Heart right ventricle (tissue), 16 donors: Measurements from ENCODE around the gene AGTRAP. TPM values are rescaled to one million over a fixed set of nuclear protein-coding genes. Genes with fewer than 3 reads are reported as not detected.
A peak's percentile ranks its signal among the peaks of the same experiment; 100 is the strongest.

ENCODE experiments used
- ATAC-seq, 8 donors: fragments of 200-7000 bp; cut with Tn5 transposase; one replicate each; pipeline ENCODE4 v1.9.1; 2020; ENCODE audit warnings: mild to moderate bottlenecking in 8 of 8, moderate library complexity in 8 of 8, moderate number of reproducible peaks in 1 of 8
- DNase-seq, 2 donors: peaks; one replicate each; pipeline ENCODE4 v3.0.0-alpha.2; 2020
- H3K27ac ChIP-seq, 10 donors: fragments of 200-600 bp; sonication (generic) in 2 of 10; one replicate each; pipeline versions ENCODE4 v1.5.0 to v1.8.0; 2020 to 2022; ENCODE audit warnings: mild to moderate bottlenecking in 3 of 10
- H3K27me3 ChIP-seq, 7 donors: fragments of 200-600 bp; one replicate each; pipeline ENCODE4 v1.8.0; 2021 to 2022; ENCODE audit warnings: mild to moderate bottlenecking in 2 of 7
- H3K36me3 ChIP-seq, 9 donors: fragments of 200-600 bp; sonication (generic) in 1 of 9; one replicate each; pipeline versions ENCODE4 v1.5.0 to v1.8.0; 2020 to 2022; ENCODE audit warnings: mild to moderate bottlenecking in 2 of 9
- H3K4me1 ChIP-seq, 9 donors: fragments of 200-600 bp; sonication (generic) in 1 of 9; one replicate each; pipeline versions ENCODE4 v1.5.0 to v1.8.0; 2020 to 2022; ENCODE audit warnings: mild to moderate bottlenecking in 4 of 9
- H3K4me3 ChIP-seq, 10 donors: fragments of 200-600 bp; sonication (generic) in 2 of 10; one replicate each; pipeline versions ENCODE4 v1.5.0 to v1.8.0; 2020 to 2022; ENCODE audit warnings: mild to moderate bottlenecking in 7 of 10, moderate library complexity in 2 of 10
- H3K9me3 ChIP-seq, 11 donors: fragments of 200-600 bp in 10 of 11; sonication (generic) in 2 of 11; one replicate each; pipeline versions ENCODE4 v1.5.0 to v1.8.0; 2013 to 2022; ENCODE audit warnings: mild to moderate bottlenecking in 2 of 11, control low read depth in 1 of 11, moderate library complexity in 1 of 11
- CTCF ChIP-seq, 9 donors: fragments of 200-600 bp; sonication (generic) in 2 of 9; IDR thresholded peaks; one replicate each; pipeline versions ENCODE4 v1.5.0 to v1.8.0; 2021 to 2022; ENCODE audit warnings: antibody characterized with exemption in 9 of 9, mild to moderate bottlenecking in 5 of 9, moderate library complexity in 1 of 9
- WGBS, 2 donors: extraction: QIAGEN DNeasy Blood & Tissue Kit; methylation state at CpG; one replicate each; pipeline ENCODE4 v1.1.7; 2013; ENCODE audit warnings: inconsistent platforms in 1 of 2; 5-methylcytosine and 5-hydroxymethylcytosine counted together
- intact Hi-C, 10 donors: fragments of 100-400 bp; cut with DNase I; formaldehyde crosslinking; loops; one replicate each; pipeline versions ENCODE4 v1.11.1 to v1.14.2; 2022
- polyA plus RNA-seq, 2 donors: library from polyadenylated mRNA; stranded (reverse); fragments of 200-250 nt; gene quantifications; one replicate each; pipeline ENCODE4 v1.2.3, GENCODE V29; 2013
- total RNA-seq, 10 donors: library from RNA; stranded (reverse); fragmentation: NEBNext Ultra II Directional in 3 of 10; extraction: Animal tissue kit (Norgen Biotek cat#: 25700) in 3 of 10; gene quantifications; one replicate each; pipeline versions ENCODE4 v1.2.1 to v1.2.4, GENCODE V29; 2021 to 2023
- donor health status: Arrhythmogenic right ventricular cardiomyopathy.
- donor health status: ischemic (EF 13 %, LVEDD 7.1; RV severe dilation, severe dysfunction).
- donor health status: healthy with polysubstance abuse.
- donor health status: DM: no; HTN: yes; CAD: no.
- donor health status: DM: no; HTN: no; CAD: no.
- donor health status: ischemic (EF 25% LVEDD 6.9; RV normal size, moderate dysfunction).
- donor health status: ischemic (EF 25% LVEDD 5.7; RV mildly dilated, moderate dysfunction).
- donor health status: healthy.
- donor health status: DM: yes; HTN: yes; CAD: no.
- donor health status: Ischemic cardiomyopathy.
- donor health status: ischemic (EF 35%, LVEDD 5.7; RV mildly dilated, moderate dysfunction).
- donor health status: nonischemic (EF 11% LVEDD 7.7; RV severe dilation, severe dysfunction).
- donor health status: DM: yes; HTN: yes; CAD: no.
- donor health status: PGD.
- donor health status: ischemic (EF 29% LVEDD 5.4; RV normal size, mild dysfunction).
- donor health status: nonischemic (EF 23%, LVEDD 6.1; RV moderate dilation, normal function).

AGTRAP gene
- total and polyA plus RNA-seq, 12 donors = 12.9 to 96.7 (median 19.2) TPM

DNA sequence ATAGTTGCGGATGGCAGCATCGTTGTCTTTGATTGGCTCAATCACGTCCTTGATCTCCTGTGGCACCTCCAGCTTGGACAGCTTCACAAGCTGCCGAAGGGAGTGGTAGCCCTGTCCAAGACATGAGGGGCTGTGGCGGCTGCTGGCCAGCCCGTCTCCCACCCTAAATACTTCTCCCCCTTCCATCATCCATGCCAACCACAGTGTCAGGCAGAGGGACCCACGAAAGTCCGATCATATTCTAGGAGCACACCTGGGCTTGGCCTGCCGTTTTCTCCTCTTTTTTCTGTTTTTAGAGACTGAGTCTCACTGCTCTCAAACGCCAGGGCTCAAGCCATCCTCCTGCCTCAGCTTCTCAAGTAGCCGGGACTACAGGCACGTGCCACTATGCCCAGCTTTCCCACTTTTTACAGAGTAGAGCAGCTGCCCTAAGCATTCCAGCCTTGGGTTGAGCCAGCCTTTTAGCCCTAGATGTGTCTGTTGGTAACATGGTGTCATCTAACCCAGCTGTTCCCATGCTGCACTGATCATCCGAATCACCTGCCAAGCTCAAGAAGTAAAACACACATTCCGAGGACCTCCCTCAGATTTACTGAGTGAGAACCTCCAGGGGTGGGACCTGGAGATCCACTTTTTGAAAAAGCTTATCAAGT lies 59.4 kb downstream of the AGTRAP start:
- WGBS, 2 donors = 70 to 77% methylated on average over 14 of the region's 14 CpGs
- H3K27me3 ChIP-seq = no peaks in the 10 kb centered on the region
- ATAC-seq = no peak
- DNase-seq = no peak
- H3K4me3 ChIP-seq = peak overlapping the region in 1 of 10 donors; percentile 16
- no peaks in the 10 kb centered on the region for H3K9me3 ChIP-seq
- peaks cover 0 to 96% (median 40%) of the 10 kb centered on the region in 9 donors for H3K36me3 ChIP-seq
- intact Hi-C loops = no loop called here
- peaks cover 40 to 96% (median 73%) of the 10 kb centered on the region in 9 donors for H3K4me1 ChIP-seq
- no peak for TF ChIP-seq CTCF (IDR thresholded peaks at IDR 0.05)
- peak overlapping the region; percentile 70 to 99 (median 96) for H3K27ac ChIP-seq

DNA sequence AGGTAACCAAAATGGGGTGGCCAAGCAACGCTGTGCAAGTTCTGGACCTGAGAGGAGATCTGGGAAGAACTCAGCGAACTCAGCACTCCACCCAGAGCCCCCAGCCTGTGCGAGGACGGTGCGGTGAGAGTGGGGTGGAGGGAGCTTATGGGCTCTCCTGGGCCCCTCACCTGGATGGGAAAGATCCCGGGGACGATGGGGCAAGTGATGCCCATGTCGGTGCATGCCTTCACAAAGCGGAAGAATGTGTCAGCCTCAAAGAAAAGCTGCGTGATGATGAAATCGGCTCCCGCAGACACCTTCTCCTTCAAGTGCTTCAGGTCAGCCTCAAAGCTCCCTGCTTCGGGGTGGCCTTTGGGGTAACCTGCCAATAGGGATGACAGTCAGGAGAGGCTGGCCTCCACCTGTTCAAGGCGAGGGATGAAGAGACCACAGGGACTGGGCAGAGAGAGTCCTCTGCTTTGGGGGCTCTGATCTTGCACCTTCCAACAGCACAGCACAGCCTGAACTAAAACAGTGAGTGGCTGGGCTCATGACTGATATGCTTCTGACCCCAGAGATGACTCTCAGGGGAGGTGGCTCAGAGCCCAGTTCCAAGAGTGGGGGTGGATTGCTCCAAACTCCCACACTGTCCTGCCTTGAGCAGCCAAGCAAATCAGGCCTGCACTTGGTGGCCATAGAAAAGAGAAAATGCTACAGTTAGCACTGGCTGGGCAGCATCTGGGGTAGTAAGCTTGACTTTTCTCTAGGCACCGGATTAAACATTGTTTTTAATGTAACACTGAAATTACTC lies 60.3 kb downstream of the AGTRAP start:
- Histone ChIP-seq H3K27me3 (no peaks in the 10 kb centered on the region), H3K4me1 (peaks cover 35 to 96% (median 72%) of the 10 kb centered on the region in 9 donors), H3K4me3 (peak overlapping the region in 2 of 10 donors; percentile 16 to 21), H3K9me3 (no peaks in the 10 kb centered on the region), H3K27ac (peak overlapping the region; percentile 70 to 99 (median 96)), H3K36me3 (peaks cover 0 to 99% (median 49%) of the 10 kb centered on the region in 9 donors)
- DNase-seq (peak in 1 of 2 donors; percentile 73), ATAC-seq (peak; percentile 23 to 76 (median 58))
- intact Hi-C loops = no loop called here
- 71 to 81% methylated on average over 15 of the region's 15 CpGs for WGBS, 2 donors
- TF ChIP-seq CTCF (IDR thresholded peaks at IDR 0.05) = no peak

DNA sequence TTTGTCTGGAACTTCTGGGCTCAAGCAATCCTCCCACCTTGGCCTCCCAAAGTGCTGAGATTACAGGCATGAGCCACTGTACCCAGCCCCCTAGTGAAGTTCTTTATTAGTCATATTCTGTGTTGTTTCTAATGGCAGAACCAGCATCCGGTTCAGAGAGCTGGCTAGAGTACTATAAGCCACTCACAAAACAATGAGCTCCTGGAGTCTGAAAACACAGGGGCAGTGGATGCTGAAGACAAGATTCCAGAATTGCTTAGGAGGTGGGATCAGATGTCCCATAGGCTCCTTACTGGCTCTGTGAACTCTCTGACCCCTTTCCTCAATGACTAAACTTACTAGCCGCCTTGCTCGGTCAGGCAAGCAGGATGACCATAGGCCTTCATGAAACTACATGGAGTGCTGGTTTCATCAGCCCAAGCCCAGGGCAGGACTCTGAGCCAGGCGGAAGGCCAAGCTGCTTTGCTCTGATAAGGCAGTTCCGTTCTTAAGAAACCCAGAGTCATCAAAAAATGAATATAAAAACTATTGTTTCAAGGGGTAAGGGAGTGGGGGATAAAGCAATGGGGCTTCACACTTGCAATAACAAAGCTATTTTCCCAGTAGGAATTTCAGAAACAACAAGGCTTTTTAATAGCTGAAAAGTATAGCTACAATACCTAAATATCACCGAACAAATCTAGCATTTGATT lies 61.7 kb downstream of the AGTRAP start:
- DNase-seq (peak; percentile 65 to 69), ATAC-seq (peak in 6 of 8 donors; percentile 24 to 71 (median 58))
- Histone ChIP-seq H3K4me3 (no peak overlapping the region), H3K4me1 (peaks cover 24 to 96% (median 74%) of the 10 kb centered on the region in 9 donors), H3K27me3 (no peaks in the 10 kb centered on the region), H3K27ac (peak overlapping the region; percentile 70 to 99 (median 96)), H3K9me3 (no peaks in the 10 kb centered on the region), H3K36me3 (peaks cover 0 to 90% (median 51%) of the 10 kb centered on the region in 9 donors)
- 41 to 57% methylated on average over 6 of the region's 6 CpGs for WGBS, 2 donors
- intact Hi-C loops = no loop called here
- no peak for TF ChIP-seq CTCF (IDR thresholded peaks at IDR 0.05)

DNA sequence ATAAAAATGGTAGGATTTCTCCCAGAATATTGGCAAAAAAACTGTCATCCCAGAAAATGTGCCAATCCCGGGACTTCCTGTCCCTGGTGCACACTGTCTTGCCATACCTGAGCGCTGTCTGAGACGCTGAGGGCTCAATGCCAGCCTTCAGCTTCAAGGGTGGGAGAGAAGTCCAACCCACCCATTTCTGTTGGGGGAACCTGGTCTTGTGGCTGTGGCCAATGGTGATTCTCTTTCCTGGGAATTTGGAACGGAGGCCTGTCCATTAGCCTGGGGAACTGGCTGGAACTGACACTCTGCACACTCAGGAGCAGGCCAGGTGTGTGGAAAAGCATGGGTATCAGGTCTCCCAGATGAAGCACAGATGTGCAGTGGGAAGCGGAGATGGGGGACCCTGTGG lies 63.2 kb downstream of the AGTRAP start:
- intact Hi-C loops = no loop called here
- ATAC-seq (no peak), DNase-seq (no peak)

More for the DNA sequence above, 63.2 kb downstream of the AGTRAP start:
- Histone ChIP-seq H3K27me3 (no peaks in the 10 kb centered on the region), H3K4me1 (peaks cover 27 to 97% (median 85%) of the 10 kb centered on the region in 9 donors), H3K4me3 (no peak overlapping the region), H3K36me3 (peaks cover 0 to 75% (median 44%) of the 10 kb centered on the region in 9 donors), H3K9me3 (no peaks in the 10 kb centered on the region), H3K27ac (peak overlapping the region in 7 of 10 donors; percentile 85 to 99 (median 98))
- no peak for TF ChIP-seq CTCF (IDR thresholded peaks at IDR 0.05)
- 95 to 97% methylated on average over 5 of the region's 5 CpGs for WGBS, 2 donors
